Gastrocnemius medialis (tissue), 4 donors: Measurements from ENCODE around the gene CHCHD6. TPM values are rescaled to one million over a fixed set of nuclear protein-coding genes. Genes with fewer than 3 reads are reported as not detected.
"Not testable (repeated sequence)": the region's sequence is repeated elsewhere in the genome, so short reads cannot be mapped to it uniquely, and the experiment has no call there.

Source experiments
- ATAC-seq, 2 donors: fragments of 150-250 bp; one replicate each; pipeline ENCODE4 v1.9.1; 2016
- DNase-seq, 2 donors: peaks; one replicate each; pipeline ENCODE4 v3.0.0-alpha.2; 2019
- H3K27ac ChIP-seq, 4 donors: fragments of 200-600 bp; sonication (generic); 1 replicate in 1 of 4; 2 replicates in 3 of 4; pipeline ENCODE4 v1.5.1; 2016 to 2018; ENCODE audit warnings: mild to moderate bottlenecking in 2 of 4, moderate library complexity in 1 of 4
- H3K27me3 ChIP-seq, 3 donors: fragments of 200-600 bp; sonication (generic) in 2 of 3; 1 replicate in 1 of 3; 2 replicates in 2 of 3; pipeline versions ENCODE4 v1.5.1 to v1.6.0; 2016 to 2019; ENCODE audit warnings: mild to moderate bottlenecking in 1 of 3, moderate library complexity in 1 of 3
- H3K36me3 ChIP-seq, 2 donors: fragments of 200-600 bp; sonication (generic) in 1 of 2; one replicate each; pipeline ENCODE4 v1.5.1; 2017 to 2018
- H3K4me1 ChIP-seq, 2 donors: fragments of 200-600 bp; sonication (generic) in 1 of 2; one replicate each; pipeline ENCODE4 v1.5.1; 2016 to 2017; ENCODE audit warnings: mild to moderate bottlenecking in 2 of 2
- H3K4me3 ChIP-seq, 4 donors: fragments of 200-600 bp; sonication (generic) in 3 of 4; 1 replicate in 1 of 4; 2 replicates in 3 of 4; pipeline ENCODE4 v1.5.1; 2016 to 2019; ENCODE audit warnings: mild to moderate bottlenecking in 2 of 4
- H3K9me3 ChIP-seq, 3 donors: fragments of 200-600 bp; sonication (generic) in 2 of 3; 1 replicate in 1 of 3; 2 replicates in 2 of 3; pipeline ENCODE4 v1.5.1; 2016 to 2019
- POLR2A ChIP-seq, 2 donors: fragments of 450-650 bp; IDR thresholded peaks; one replicate each; pipeline ENCODE4 v1.6.1; 2017; ENCODE audit warnings: antibody characterized with exemption in 2 of 2, mild to moderate bottlenecking in 2 of 2, moderate library complexity in 2 of 2
- in situ Hi-C, 4 donors: fragments of 200-750 bp; cut with MboI; loops; one replicate each; pipeline versions ENCODE4 v1.15.0 to v1.8.0; 2017; ENCODE audit warnings: low sequenced_read_pairs in 4 of 4
- intact Hi-C: fragments of 100-400 bp; cut with DNase I; formaldehyde crosslinking; loops from one replicate; pipeline ENCODE4 v1.15.1; 2023; ENCODE audit warnings: low total_unique reads
- total RNA-seq, 4 donors: library from RNA; depleted of rRNA; stranded (reverse); fragments of >200 nt; gene quantifications; one replicate each; pipeline versions ENCODE4 v1.1.0 to v1.2.3, GENCODE V29; 2016
- TF ChIP-seq, protein P1 (sequence below), 5 experiments: fragments of 450-650 bp in 3 of 5; fragments of 200-600 bp in 2 of 5; sonication (generic) in 2 of 5; IDR thresholded peaks in 4 of 5; conservative IDR thresholded peaks in 1 of 5; 1 replicate in 4 of 5; 2 replicates in 1 of 5; pipeline ENCODE4 v1.5.1; 2016 to 2019; ENCODE audit warnings: antibody characterized with exemption in 5 of 5, mild to moderate bottlenecking in 3 of 5, moderate library complexity in 3 of 5

Gene CHCHD6
- total RNA-seq, 4 donors from 2014 or later: 2.7 to 4.2 (median 3.4) TPM

DNA sequence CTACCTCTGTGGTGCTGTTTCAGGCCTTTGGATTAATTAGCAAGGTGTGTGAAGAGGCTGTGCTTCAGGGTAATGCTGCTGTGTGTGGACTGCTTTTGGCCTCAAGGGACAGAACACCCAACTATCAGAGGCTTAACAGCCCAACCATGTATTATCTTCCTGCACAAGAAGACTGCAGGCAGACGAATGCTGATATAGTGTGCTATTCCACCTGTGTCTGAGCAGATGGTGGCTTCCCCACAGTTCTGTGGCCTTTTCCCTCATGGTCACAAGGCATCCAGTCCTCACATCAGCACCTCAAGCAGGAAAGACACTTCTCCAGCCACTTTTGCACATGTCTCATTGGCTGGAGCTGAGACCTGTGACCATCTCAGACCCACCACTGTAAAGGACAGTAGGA is 76.6 kb downstream of the CHCHD6 start:
- H3K4me3 ChIP-seq: no peak overlapping the region
- H3K36me3 ChIP-seq: no peaks in the 10 kb centered on the region
- H3K4me1 ChIP-seq: peaks cover 0 to 3% of the 10 kb centered on the region in 2 donors
- DNase-seq (no peak), ATAC-seq (no peak)
- no peak for TF ChIP-seq POLR2A (IDR thresholded peaks at IDR 0.05)
- TF ChIP-seq, protein P1, sequence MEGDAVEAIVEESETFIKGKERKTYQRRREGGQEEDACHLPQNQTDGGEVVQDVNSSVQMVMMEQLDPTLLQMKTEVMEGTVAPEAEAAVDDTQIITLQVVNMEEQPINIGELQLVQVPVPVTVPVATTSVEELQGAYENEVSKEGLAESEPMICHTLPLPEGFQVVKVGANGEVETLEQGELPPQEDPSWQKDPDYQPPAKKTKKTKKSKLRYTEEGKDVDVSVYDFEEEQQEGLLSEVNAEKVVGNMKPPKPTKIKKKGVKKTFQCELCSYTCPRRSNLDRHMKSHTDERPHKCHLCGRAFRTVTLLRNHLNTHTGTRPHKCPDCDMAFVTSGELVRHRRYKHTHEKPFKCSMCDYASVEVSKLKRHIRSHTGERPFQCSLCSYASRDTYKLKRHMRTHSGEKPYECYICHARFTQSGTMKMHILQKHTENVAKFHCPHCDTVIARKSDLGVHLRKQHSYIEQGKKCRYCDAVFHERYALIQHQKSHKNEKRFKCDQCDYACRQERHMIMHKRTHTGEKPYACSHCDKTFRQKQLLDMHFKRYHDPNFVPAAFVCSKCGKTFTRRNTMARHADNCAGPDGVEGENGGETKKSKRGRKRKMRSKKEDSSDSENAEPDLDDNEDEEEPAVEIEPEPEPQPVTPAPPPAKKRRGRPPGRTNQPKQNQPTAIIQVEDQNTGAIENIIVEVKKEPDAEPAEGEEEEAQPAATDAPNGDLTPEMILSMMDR (IDR thresholded peaks at IDR 0.05 in 4 of 5, conservative IDR thresholded peaks at IDR 0.05 in 1 of 5): no peak
- H3K27me3 ChIP-seq: no peaks in the 10 kb centered on the region
- no peak overlapping the region for H3K27ac ChIP-seq
- no peaks in the 10 kb centered on the region for H3K9me3 ChIP-seq
- intact Hi-C loops (no loop called here), in situ Hi-C loops (no loop called here)

DNA sequence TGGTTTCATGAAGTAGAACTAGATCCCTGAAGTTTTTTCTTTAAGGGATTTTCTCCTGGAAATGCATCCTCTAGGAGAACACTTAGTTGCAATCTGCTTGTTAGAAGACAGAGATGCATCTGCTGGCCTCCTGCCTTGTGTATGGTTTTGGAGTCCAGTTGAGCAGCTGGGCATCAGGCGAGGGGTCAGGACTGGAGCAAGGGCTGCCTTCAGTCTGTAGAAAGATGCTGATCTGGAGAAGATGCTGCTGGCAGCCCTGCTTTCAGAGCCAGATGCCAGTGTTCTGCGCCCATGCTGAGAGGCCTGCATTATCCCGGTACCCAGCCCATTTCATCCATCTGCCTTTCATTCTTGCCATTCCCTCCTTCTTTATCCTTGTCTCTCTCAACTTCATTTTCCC is 77.4 kb downstream of the CHCHD6 start:
- Histone ChIP-seq H3K9me3 (no peaks in the 10 kb centered on the region), H3K4me1 (peaks cover 0 to 3% of the 10 kb centered on the region in 2 donors), H3K4me3 (no peak overlapping the region), H3K27ac (no peak overlapping the region), H3K27me3 (no peaks in the 10 kb centered on the region), H3K36me3 (no peaks in the 10 kb centered on the region)
- in situ Hi-C loops (no loop called here), intact Hi-C loops (no loop called here)
- TF ChIP-seq, protein P1 (IDR thresholded peaks at IDR 0.05 in 4 of 5, conservative IDR thresholded peaks at IDR 0.05 in 1 of 5): no peak
- no peak for TF ChIP-seq POLR2A (IDR thresholded peaks at IDR 0.05)
- ATAC-seq: no peak
- DNase-seq: no peak

DNA sequence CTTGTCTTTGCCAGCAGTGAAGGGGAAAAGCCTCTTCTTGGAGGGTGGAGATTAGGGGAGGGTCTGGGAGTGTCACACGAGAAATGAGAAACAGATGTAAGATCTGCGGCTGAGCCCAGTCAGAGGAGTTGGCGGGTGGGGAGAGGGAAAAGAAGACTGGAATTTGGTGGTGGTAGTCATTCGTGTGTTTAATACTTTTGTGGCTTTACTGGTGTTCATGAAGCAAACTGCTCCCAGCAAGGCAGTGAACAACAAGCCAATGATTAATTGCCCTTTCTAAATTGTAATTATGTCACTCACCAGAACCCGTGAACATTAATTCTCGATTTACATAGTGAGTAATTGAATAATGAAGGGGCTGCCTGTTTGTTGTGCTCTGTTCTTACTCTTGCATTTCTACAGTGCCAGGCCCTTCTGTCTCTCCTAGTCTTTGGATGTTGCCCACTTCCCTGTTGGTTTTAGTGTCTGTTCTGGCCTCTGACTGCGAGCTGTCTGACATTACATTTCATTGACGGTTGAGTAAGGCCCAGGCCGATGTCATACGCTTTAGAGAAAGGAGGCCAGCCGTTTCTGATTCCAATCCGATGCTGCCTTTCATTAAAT is 78.0 kb downstream of the CHCHD6 start:
- no peaks in the 10 kb centered on the region for H3K27me3 ChIP-seq
- in situ Hi-C loops (no loop called here), intact Hi-C loops (no loop called here)
- TF ChIP-seq, protein P1 (IDR thresholded peaks at IDR 0.05 in 4 of 5, conservative IDR thresholded peaks at IDR 0.05 in 1 of 5): no peak
- no peak for TF ChIP-seq POLR2A (IDR thresholded peaks at IDR 0.05)
- DNase-seq: no peak
- H3K27ac ChIP-seq: peak overlapping the region in 1 of 4 donors; percentile 9
- H3K9me3 ChIP-seq: no peaks in the 10 kb centered on the region
- H3K36me3 ChIP-seq: no peaks in the 10 kb centered on the region
- H3K4me1 ChIP-seq: peaks cover 0 to 3% of the 10 kb centered on the region in 2 donors
- no peak overlapping the region for H3K4me3 ChIP-seq
- no peak for ATAC-seq

DNA sequence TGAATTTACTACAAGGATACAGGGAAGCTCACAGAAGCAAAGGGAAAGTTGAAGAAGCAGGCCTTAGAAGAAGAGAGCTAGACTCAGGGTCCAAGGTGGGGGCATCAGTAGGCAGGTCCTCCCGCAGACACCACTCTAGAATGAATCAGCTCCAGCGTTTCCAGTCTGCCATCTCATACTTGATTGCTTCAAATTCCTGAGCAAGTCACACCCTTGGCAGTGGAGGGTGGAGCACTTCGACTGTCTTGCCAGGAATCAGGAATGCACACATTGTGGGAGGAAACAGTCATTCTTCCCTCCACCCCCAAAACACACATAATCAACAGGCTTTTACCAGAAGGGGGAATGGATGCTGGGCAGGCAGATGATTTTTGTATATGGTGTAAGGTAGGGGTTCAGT is 78.5 kb downstream of the CHCHD6 start:
- DNase-seq: peak in 1 of 2 donors; percentile 14
- H3K36me3 ChIP-seq: no peaks in the 10 kb centered on the region
- in situ Hi-C loops: no loop called here
- TF ChIP-seq, protein P1 (IDR thresholded peaks at IDR 0.05 in 4 of 5, conservative IDR thresholded peaks at IDR 0.05 in 1 of 5): no peak
- no peak for TF ChIP-seq POLR2A (IDR thresholded peaks at IDR 0.05)
- H3K27me3 ChIP-seq: no peaks in the 10 kb centered on the region
- ATAC-seq: peak in 1 of 2 donors; percentile 51
- H3K9me3 ChIP-seq: no peaks in the 10 kb centered on the region
- peak overlapping the region in 1 of 4 donors; percentile 9 for H3K27ac ChIP-seq
- H3K4me1 ChIP-seq: peaks cover 0 to 3% of the 10 kb centered on the region in 2 donors
- no peak overlapping the region for H3K4me3 ChIP-seq
- intact Hi-C loops: no loop called here

DNA sequence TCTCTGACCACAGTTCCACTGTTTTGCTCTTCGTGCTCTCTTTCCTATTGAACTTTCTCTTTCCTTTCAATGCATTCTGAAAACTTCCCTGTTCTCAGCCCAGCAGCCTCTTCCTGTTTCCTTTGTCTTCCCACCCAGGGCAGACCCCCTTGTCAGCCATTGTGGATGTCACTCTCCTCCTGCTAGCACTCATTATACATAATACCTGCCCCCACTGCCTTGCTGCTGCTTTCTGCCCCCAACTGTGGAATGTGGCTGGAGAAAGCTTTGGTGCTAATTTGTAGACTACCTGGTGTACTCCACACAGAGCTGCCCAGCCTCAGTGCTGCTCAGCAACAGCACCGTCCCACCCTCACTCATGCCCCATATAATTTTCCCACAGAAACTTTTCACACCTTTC is 80.2 kb downstream of the CHCHD6 start:
- Histone ChIP-seq H3K4me3 (no peak overlapping the region), H3K27ac (no peak overlapping the region), H3K27me3 (no peaks in the 10 kb centered on the region), H3K9me3 (no peaks in the 10 kb centered on the region), H3K4me1 (peaks cover 0 to 3% of the 10 kb centered on the region in 2 donors), H3K36me3 (no peaks in the 10 kb centered on the region)
- in situ Hi-C loops: no loop called here
- intact Hi-C loops: no loop called here
- no peak for TF ChIP-seq POLR2A (IDR thresholded peaks at IDR 0.05)
- TF ChIP-seq, protein P1 (IDR thresholded peaks at IDR 0.05 in 4 of 5, conservative IDR thresholded peaks at IDR 0.05 in 1 of 5): no peak
- ATAC-seq (no peak), DNase-seq (no peak)

DNA sequence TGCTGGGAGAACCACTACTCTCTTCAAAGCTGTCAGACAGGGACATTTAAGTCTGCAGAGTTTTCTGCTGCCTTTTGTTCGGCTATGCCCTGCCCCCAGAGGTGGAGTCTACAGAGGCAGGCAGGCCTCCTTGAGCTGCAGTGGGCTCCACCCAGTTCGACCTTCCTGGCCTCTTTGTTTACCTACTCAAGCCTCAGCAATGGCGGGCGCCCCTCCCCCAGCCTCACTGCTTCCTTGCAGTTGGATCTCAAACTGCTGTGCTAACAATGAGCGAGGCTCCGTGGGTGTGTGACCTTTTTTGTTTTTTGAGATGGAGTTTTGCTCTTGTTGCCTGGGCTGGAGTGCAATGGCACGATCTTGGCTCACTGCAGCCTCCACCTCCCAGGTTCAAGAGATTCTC is 87.3 kb downstream of the CHCHD6 start:
- H3K36me3 ChIP-seq, H3K27me3 ChIP-seq, intact Hi-C loops, DNase-seq, H3K4me3 ChIP-seq, H3K4me1 ChIP-seq, H3K27ac ChIP-seq, ATAC-seq, in situ Hi-C loops, H3K9me3 ChIP-seq: not testable (repeated sequence)
